ENCODE data around the gene CTNNA3.

CTNNA3 gene

DNA sequence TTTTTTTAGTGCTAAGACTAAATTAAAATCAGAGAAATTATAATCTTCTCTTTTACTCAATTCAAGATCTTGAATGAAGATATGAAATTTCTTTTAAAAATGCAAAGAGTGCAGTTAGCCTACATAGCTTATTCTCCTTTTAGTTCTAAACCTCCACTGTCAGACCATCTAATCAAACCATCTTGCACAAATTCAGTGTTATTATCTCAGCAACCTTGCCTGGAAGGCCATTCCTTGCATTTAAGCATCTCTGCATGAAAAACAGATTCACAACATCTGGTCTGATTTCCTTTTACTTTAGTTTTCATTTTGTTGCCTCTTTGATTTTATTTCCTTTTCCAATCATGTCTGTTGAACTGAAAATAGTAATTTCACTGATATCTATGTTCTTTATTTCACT, 1297.3 kb downstream of the CTNNA3 start:
- H3K36me3 ChIP-seq = no peaks in the 10 kb centered on the region
- no peak for DNase-seq
- H3K27me3 ChIP-seq = no peaks in the 10 kb centered on the region
- H3K4me3 ChIP-seq (ENCODE audit: low read depth, low read length) = no peak overlapping the region
- TF ChIP-seq, protein P1, sequence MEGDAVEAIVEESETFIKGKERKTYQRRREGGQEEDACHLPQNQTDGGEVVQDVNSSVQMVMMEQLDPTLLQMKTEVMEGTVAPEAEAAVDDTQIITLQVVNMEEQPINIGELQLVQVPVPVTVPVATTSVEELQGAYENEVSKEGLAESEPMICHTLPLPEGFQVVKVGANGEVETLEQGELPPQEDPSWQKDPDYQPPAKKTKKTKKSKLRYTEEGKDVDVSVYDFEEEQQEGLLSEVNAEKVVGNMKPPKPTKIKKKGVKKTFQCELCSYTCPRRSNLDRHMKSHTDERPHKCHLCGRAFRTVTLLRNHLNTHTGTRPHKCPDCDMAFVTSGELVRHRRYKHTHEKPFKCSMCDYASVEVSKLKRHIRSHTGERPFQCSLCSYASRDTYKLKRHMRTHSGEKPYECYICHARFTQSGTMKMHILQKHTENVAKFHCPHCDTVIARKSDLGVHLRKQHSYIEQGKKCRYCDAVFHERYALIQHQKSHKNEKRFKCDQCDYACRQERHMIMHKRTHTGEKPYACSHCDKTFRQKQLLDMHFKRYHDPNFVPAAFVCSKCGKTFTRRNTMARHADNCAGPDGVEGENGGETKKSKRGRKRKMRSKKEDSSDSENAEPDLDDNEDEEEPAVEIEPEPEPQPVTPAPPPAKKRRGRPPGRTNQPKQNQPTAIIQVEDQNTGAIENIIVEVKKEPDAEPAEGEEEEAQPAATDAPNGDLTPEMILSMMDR (IDR thresholded peaks at IDR 0.05; ENCODE audit: low read depth, low read length) = no peak
- no peaks in the 10 kb centered on the region for H3K9me3 ChIP-seq
- H3K4me1 ChIP-seq = no peaks in the 10 kb centered on the region

DNA sequence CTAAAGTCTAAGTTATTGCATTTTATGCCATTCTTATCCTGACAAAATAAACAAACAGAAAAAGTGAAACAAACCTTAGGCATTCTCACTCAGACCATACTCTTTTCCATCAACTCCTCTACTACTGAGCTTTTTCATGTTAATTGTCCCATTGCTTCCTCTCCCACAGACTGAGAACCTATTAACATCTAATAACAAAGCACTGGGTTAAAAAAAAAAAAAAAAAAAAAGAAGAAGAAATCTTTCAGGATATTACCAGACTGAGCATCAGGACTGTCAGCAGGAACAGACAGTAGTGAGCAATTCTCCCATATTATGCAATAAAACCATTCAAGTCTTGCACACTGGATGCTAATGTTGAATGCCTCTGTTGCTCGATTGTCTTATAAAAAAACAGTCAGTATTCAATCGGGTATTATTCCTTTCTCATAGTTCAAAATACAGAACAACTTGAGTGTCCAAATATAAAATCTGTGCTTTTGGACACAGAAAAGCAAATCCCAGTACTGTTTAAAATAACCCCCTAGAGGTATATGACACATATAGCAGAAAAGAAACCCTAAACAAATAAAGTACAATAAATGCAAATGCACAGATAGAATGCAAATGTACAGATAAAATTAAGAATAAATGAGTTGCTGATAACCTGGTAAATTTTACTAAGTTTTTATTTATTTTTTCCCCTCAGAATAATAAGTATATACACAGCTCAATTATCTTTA, 1301.5 kb downstream of the CTNNA3 start:
- DNase-seq = no peak
- H3K27me3 ChIP-seq = no peaks in the 10 kb centered on the region
- TF ChIP-seq, protein P1 (IDR thresholded peaks at IDR 0.05; ENCODE audit: low read depth, low read length) = no peak
- H3K4me3 ChIP-seq (ENCODE audit: low read depth, low read length) = no peak overlapping the region
- H3K9me3 ChIP-seq = no peaks in the 10 kb centered on the region
- H3K4me1 ChIP-seq = no peaks in the 10 kb centered on the region
- no peaks in the 10 kb centered on the region for H3K36me3 ChIP-seq

DNA sequence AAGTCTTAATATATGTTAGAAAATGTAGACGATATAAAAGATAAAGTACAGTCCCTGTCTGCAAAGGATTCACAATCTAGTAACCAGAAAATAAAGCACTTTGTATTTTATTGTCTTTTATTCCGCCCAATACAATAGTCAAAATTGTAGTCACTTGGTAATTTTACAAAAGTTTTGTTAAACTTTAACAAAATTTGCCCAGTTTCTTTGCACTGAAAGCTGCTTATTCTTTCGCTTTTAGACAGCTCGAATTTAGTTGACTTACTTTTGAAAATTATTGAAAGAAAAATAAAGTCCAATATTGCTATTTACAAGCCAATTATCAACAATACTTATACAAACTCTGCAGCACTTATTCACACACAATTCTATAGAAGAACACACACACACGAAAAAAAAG, 1305.1 kb downstream of the CTNNA3 start:
- Histone ChIP-seq H3K9me3 (no peaks in the 10 kb centered on the region), H3K36me3 (no peaks in the 10 kb centered on the region), H3K4me1 (no peaks in the 10 kb centered on the region), H3K27me3 (no peaks in the 10 kb centered on the region), H3K4me3 (ENCODE audit: low read depth, low read length) (no peak overlapping the region)
- TF ChIP-seq, protein P1 (IDR thresholded peaks at IDR 0.05; ENCODE audit: low read depth, low read length) = no peak
- DNase-seq = no peak

DNA sequence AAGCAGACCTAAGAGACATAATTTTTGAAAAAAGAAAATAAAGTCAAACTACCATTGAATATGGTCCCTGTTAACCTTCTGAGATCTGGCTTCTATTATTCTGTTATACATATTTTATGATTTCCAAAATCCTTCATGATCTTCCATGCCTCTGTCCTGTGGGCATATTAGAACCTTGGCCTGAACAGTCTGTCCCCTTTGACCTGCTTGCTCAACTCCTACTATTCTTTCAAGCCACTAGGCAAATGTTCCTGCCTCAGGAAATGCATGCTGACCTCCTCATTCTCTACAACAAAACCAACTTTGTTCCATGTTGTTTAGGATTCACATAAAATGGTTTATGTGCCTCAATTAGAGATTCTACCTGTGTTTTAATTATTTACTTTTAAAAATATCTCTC, 1315.0 kb downstream of the CTNNA3 start:
- H3K9me3 ChIP-seq = no peaks in the 10 kb centered on the region
- H3K27me3 ChIP-seq = no peaks in the 10 kb centered on the region
- no peaks in the 10 kb centered on the region for H3K36me3 ChIP-seq
- H3K4me1 ChIP-seq = no peaks in the 10 kb centered on the region; the same call in 1 of the 2 replicates
- H3K4me3 ChIP-seq (ENCODE audit: low read depth, low read length) = no peak overlapping the region
- no peak for DNase-seq
- TF ChIP-seq, protein P1 (IDR thresholded peaks at IDR 0.05; ENCODE audit: low read depth, low read length) = no peak

DNA sequence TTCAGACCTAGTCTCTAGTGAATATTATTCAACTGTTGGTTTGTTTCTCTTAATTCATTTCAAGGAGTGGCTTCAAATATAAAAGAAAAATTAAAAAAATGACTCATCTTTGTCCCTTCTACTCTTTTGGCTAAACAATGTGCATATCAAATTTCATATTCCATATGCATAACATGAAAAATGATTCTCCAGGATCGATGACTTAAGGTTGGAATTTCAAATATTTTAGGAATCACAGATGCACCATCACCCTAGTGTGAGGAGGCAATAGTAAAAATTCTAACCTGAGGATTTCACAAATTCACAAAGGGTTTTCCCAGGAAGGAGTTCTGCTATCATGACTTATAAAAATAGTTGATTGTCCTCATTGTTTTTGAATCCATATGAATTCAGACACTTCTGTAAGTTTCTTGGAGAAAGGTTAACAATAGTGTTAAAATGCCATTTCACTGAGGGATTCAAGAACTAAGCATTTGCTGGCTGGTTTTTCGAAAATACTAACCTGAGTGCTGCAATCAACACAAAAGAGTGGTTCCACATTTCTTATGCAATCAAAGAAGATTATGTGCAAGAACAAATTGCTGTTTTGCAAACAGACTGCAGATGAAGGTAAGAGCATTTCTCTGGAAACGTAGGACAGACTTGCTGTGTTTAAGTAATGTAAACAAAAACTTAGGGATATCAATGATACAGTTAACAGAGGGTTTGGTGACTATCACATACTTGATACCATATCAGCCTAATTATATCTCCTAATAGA, 1317.7 kb downstream of the CTNNA3 start:
- no peaks in the 10 kb centered on the region for H3K9me3 ChIP-seq
- TF ChIP-seq, protein P1 (IDR thresholded peaks at IDR 0.05; ENCODE audit: low read depth, low read length) = no peak
- DNase-seq = no peak

DNA sequence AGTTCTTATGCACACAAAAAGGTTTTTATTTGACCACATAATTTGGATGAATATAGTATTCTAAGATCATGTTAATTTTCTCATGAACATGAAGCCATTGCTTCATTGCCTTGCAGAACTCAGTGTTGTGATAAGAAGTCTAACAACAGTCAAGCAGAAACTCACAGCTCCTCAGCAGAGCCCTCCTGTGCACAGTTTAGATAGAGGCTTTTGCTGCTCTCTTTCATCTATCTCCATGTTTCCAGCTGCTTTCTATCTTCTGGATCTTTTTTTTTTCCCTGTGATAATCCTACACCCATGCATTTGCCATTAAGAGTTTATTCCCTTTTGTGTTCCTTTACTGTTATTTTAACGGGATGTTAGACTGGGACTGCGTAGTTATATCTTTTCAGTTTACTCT, 1327.8 kb downstream of the CTNNA3 start:
- Histone ChIP-seq H3K36me3 (no peaks in the 10 kb centered on the region), H3K27me3 (no peaks in the 10 kb centered on the region), H3K4me3 (ENCODE audit: low read depth, low read length) (no peak overlapping the region), H3K4me1 (no peaks in the 10 kb centered on the region), H3K9me3 (no peaks in the 10 kb centered on the region; the same call in 1 of the 2 replicates)
- no peak for DNase-seq
- TF ChIP-seq, protein P1 (IDR thresholded peaks at IDR 0.05; ENCODE audit: low read depth, low read length) = no peak

More for the DNA sequence above, 1317.7 kb downstream of the CTNNA3 start:
- Histone ChIP-seq H3K36me3 (no peaks in the 10 kb centered on the region), H3K27me3 (no peaks in the 10 kb centered on the region), H3K4me1 (no peaks in the 10 kb centered on the region; the same call in 1 of the 2 replicates), H3K4me3 (ENCODE audit: low read depth, low read length) (no peak overlapping the region)

Measured in BE2C (cell line).